Gastrocnemius medialis (tissue), 4 donors: ENCODE data around the gene WDR13. TPM values are rescaled to one million over a fixed set of nuclear protein-coding genes. Genes with fewer than 3 reads are reported as not detected.

Experiments
- ATAC-seq, 2 donors: fragments of 150-250 bp; one replicate each; pipeline ENCODE4 v1.9.1; 2016
- DNase-seq, 2 donors: peaks; one replicate each; pipeline ENCODE4 v3.0.0-alpha.2; 2019
- H3K27ac ChIP-seq, 4 donors: fragments of 200-600 bp; sonication (generic); 1 replicate in 1 of 4; 2 replicates in 3 of 4; pipeline ENCODE4 v1.5.1; 2016 to 2018; ENCODE audit warnings: mild to moderate bottlenecking in 2 of 4, moderate library complexity in 1 of 4
- H3K27me3 ChIP-seq, 3 donors: fragments of 200-600 bp; sonication (generic) in 2 of 3; 1 replicate in 1 of 3; 2 replicates in 2 of 3; pipeline versions ENCODE4 v1.5.1 to v1.6.0; 2016 to 2019; ENCODE audit warnings: mild to moderate bottlenecking in 1 of 3, moderate library complexity in 1 of 3
- H3K36me3 ChIP-seq, 2 donors: fragments of 200-600 bp; sonication (generic) in 1 of 2; one replicate each; pipeline ENCODE4 v1.5.1; 2017 to 2018
- H3K4me1 ChIP-seq, 2 donors: fragments of 200-600 bp; sonication (generic) in 1 of 2; one replicate each; pipeline ENCODE4 v1.5.1; 2016 to 2017; ENCODE audit warnings: mild to moderate bottlenecking in 2 of 2
- H3K4me3 ChIP-seq, 4 donors: fragments of 200-600 bp; sonication (generic) in 3 of 4; 1 replicate in 1 of 4; 2 replicates in 3 of 4; pipeline ENCODE4 v1.5.1; 2016 to 2019; ENCODE audit warnings: mild to moderate bottlenecking in 2 of 4
- H3K9me3 ChIP-seq, 3 donors: fragments of 200-600 bp; sonication (generic) in 2 of 3; 1 replicate in 1 of 3; 2 replicates in 2 of 3; pipeline ENCODE4 v1.5.1; 2016 to 2019
- CTCF ChIP-seq, 5 experiments: fragments of 450-650 bp in 3 of 5; fragments of 200-600 bp in 2 of 5; sonication (generic) in 2 of 5; IDR thresholded peaks in 4 of 5; conservative IDR thresholded peaks in 1 of 5; 1 replicate in 4 of 5; 2 replicates in 1 of 5; pipeline ENCODE4 v1.5.1; 2016 to 2019; ENCODE audit warnings: antibody characterized with exemption in 5 of 5, mild to moderate bottlenecking in 3 of 5, moderate library complexity in 3 of 5
- POLR2A ChIP-seq, 2 donors: fragments of 450-650 bp; IDR thresholded peaks; one replicate each; pipeline ENCODE4 v1.6.1; 2017; ENCODE audit warnings: antibody characterized with exemption in 2 of 2, mild to moderate bottlenecking in 2 of 2, moderate library complexity in 2 of 2
- in situ Hi-C, 4 donors: fragments of 200-750 bp; cut with MboI; loops; one replicate each; pipeline versions ENCODE4 v1.15.0 to v1.8.0; 2017; ENCODE audit warnings: low sequenced_read_pairs in 4 of 4
- intact Hi-C: fragments of 100-400 bp; cut with DNase I; formaldehyde crosslinking; loops from one replicate; pipeline ENCODE4 v1.15.1; 2023; ENCODE audit warnings: low total_unique reads
- total RNA-seq, 4 donors: library from RNA; depleted of rRNA; stranded (reverse); fragments of >200 nt; gene quantifications; one replicate each; pipeline versions ENCODE4 v1.1.0 to v1.2.3, GENCODE V29; 2016

The WDR13 gene
- total RNA-seq, 4 donors from 2014 or later, result 82.7 to 143 (median 133) TPM

GRCh38 chrX:48604701-48605100, 7.4 kb downstream of the WDR13 start:
- TF ChIP-seq CTCF (IDR thresholded peaks at IDR 0.05 in 4 of 5, conservative IDR thresholded peaks at IDR 0.05 in 1 of 5) (no peak), POLR2A (IDR thresholded peaks at IDR 0.05) (no peak)
- Histone ChIP-seq H3K27ac (no peak overlapping the region), H3K9me3 (no peaks in the 10 kb centered on the region), H3K27me3 (no peaks in the 10 kb centered on the region), H3K4me3 (no peak overlapping the region), H3K4me1 (no peaks in the 10 kb centered on the region), H3K36me3 (peaks cover 0 to 50% of the 10 kb centered on the region in 2 donors)
- DNase-seq (no peak), ATAC-seq (no peak)
- intact Hi-C loops (no loop called here), in situ Hi-C loops (no loop called here)

GRCh38 chrX:48606091-48606490, 8.8 kb downstream of the WDR13 start:
- intact Hi-C loops, result no loop called here
- in situ Hi-C loops, result no loop called here

GRCh38 chrX:48611703-48612102, 14.4 kb downstream of the WDR13 start:
- Histone ChIP-seq H3K36me3 (no peaks in the 10 kb centered on the region), H3K27me3 (no peaks in the 10 kb centered on the region), H3K4me1 (no peaks in the 10 kb centered on the region), H3K4me3 (no peak overlapping the region), H3K9me3 (no peaks in the 10 kb centered on the region), H3K27ac (no peak overlapping the region)
- intact Hi-C loops (no loop called here), in situ Hi-C loops (no loop called here)
- DNase-seq, result no peak
- no peak for TF ChIP-seq CTCF (IDR thresholded peaks at IDR 0.05 in 4 of 5, conservative IDR thresholded peaks at IDR 0.05 in 1 of 5)
- no peak for TF ChIP-seq POLR2A (IDR thresholded peaks at IDR 0.05)
- no peak for ATAC-seq

More at GRCh38 chrX:48606091-48606490, 8.8 kb downstream of the WDR13 start:
- no peak for ATAC-seq
- Histone ChIP-seq H3K36me3 (peaks cover 0 to 38% of the 10 kb centered on the region in 2 donors), H3K27me3 (no peaks in the 10 kb centered on the region), H3K4me3 (no peak overlapping the region), H3K27ac (no peak overlapping the region), H3K9me3 (no peaks in the 10 kb centered on the region), H3K4me1 (no peaks in the 10 kb centered on the region)
- DNase-seq, result no peak
- TF ChIP-seq CTCF (IDR thresholded peaks at IDR 0.05 in 4 of 5, conservative IDR thresholded peaks at IDR 0.05 in 1 of 5) (no peak), POLR2A (IDR thresholded peaks at IDR 0.05) (no peak)

- Histone ChIP-seq H3K27me3 (peaks cover 0 to 4% (median 2%) of the 10 kb centered on the region in 3 donors), H3K4me1 (no peaks in the 10 kb centered on the region), H3K27ac (no peak overlapping the region), H3K4me3 (no peak overlapping the region), H3K9me3 (no peaks in the 10 kb centered on the region), H3K36me3 (no peaks in the 10 kb centered on the region)
- TF ChIP-seq CTCF (IDR thresholded peaks at IDR 0.05 in 4 of 5, conservative IDR thresholded peaks at IDR 0.05 in 1 of 5) (no peak), POLR2A (IDR thresholded peaks at IDR 0.05) (no peak)
- DNase-seq (no peak), ATAC-seq (no peak)
- intact Hi-C loops, result no loop called here
- in situ Hi-C loops, result no loop called here
Measured at GRCh38 chrX:48613502-48614160, 16.3 kb downstream of the WDR13 start.

GRCh38 chrX:48616576-48616975, 19.3 kb downstream of the WDR13 start:
- H3K27me3 ChIP-seq, result peaks cover 0 to 4% (median 2%) of the 10 kb centered on the region in 3 donors
- in situ Hi-C loops, result no loop called here
- ATAC-seq, result no peak

More at GRCh38 chrX:48616576-48616975, 19.3 kb downstream of the WDR13 start:
- H3K27ac ChIP-seq, result no peak overlapping the region
- no peak overlapping the region for H3K4me3 ChIP-seq
- DNase-seq, result no peak
- H3K4me1 ChIP-seq, result no peaks in the 10 kb centered on the region
- H3K36me3 ChIP-seq, result no peaks in the 10 kb centered on the region
- H3K9me3 ChIP-seq, result no peaks in the 10 kb centered on the region
- intact Hi-C loops, result no loop called here
- no peak for TF ChIP-seq CTCF (IDR thresholded peaks at IDR 0.05 in 4 of 5, conservative IDR thresholded peaks at IDR 0.05 in 1 of 5)
- TF ChIP-seq POLR2A (IDR thresholded peaks at IDR 0.05), result no peak
